K562 (cell line): ENCODE results near the gene KNDC1. TPM values are rescaled to one million over a fixed set of nuclear protein-coding genes. Genes with fewer than 3 reads are reported as not detected.

Experiments
- ATAC-seq: fragments of 200-7000 bp; cut with Tn5 transposase; 3 replicates; pipeline ENCODE4 v1.9.1; 2020; ENCODE audit warnings: moderate library complexity
- BruUV-seq: library from RNA; stranded (reverse); fragments of 400-500 nt; replicated peaks from 2 replicates; lab custom pipeline; 2021; lab: Mats Ljungman, UMichigan
- CTCF ChIA-PET: fragments of 300-600 bp; formaldehyde crosslinking; extraction: SDS; loops from one replicate; lab custom pipeline; 2021; ENCODE audit warnings: low intra/inter-chr PET ratio; lab: Yijun Ruan, JAX
- POLR2A ChIA-PET: fragments of 300-600, 350-650 bp; sonication (Branson Sonifier 250); formaldehyde crosslinking; extraction: SDS; loops from one replicate; lab custom pipeline; 2021; ENCODE audit warnings: antibody characterized with exemption, inconsistent platforms; lab: Yijun Ruan, JAX
- DNase-seq, 4 experiments: peaks; one replicate each; pipeline versions ENCODE4 v3.0.0 to v3.0.0-alpha.2; 2011 to 2018; ENCODE audit warnings: low spot score in 3 of 4, mixed read lengths in 3 of 4; ENCODE audit errors: extremely low read depth in 1 of 4
- FAIRE-seq: peaks from 2 replicates; lab custom pipeline; 2011; peaks lifted over from hg19 to GRCh38; lab: Jason Lieb, UNC
- H2AFZ ChIP-seq: 2 replicates; pipeline ENCODE4 v1.6.0; 2011; ENCODE audit warnings: low read depth, low read length, control low read depth, inconsistent platforms
- H3K27ac ChIP-seq: fragments of 200-600 bp; 3 replicates; pipeline ENCODE4 v1.8.0; 2011; ENCODE audit warnings: low read depth, mild to moderate bottlenecking, control low read depth, inconsistent platforms, low read length, moderate library complexity, mixed read lengths; ENCODE audit errors: extremely low read depth
- H3K27me3 ChIP-seq, 2 experiments: fragments of 300-600 bp in 1 of 2; 2 replicates in 1 of 2; 3 replicates in 1 of 2; pipeline versions ENCODE4 v1.6.0 to v1.8.0; 2011; ENCODE audit warnings: inconsistent platforms in 2 of 2, low read length in 2 of 2, mild to moderate bottlenecking in 1 of 2, mixed read lengths in 1 of 2, moderate library complexity in 1 of 2; ENCODE audit not compliant: control insufficient read depth in 2 of 2, insufficient read depth in 2 of 2
- H3K36me3 ChIP-seq: fragments of 300-600 bp; 3 replicates; pipeline ENCODE4 v1.8.0; 2011; ENCODE audit warnings: mild to moderate bottlenecking, low read length, inconsistent platforms; ENCODE audit not compliant: control insufficient read depth, insufficient read depth
- H3K4me1 ChIP-seq, 2 experiments: fragments of 200-600 bp in 1 of 2; replicated peaks in 1 of 2; 2 replicates in 1 of 2; 3 replicates in 1 of 2; pipeline versions ENCODE4 v1.5.1 to v1.8.0; 2011; ENCODE audit warnings: inconsistent platforms in 2 of 2, low read length in 2 of 2, mild to moderate bottlenecking in 1 of 2, mixed read lengths in 1 of 2, moderate library complexity in 1 of 2; ENCODE audit not compliant: control insufficient read depth in 2 of 2, insufficient read depth in 2 of 2
- H3K4me2 ChIP-seq: 2 replicates; pipeline ENCODE4 v1.6.1; 2011; ENCODE audit warnings: low read length, control low read depth, inconsistent platforms, mixed read lengths; ENCODE audit not compliant: insufficient read depth
- H3K4me3 ChIP-seq: fragments of 200-600 bp; sonication (generic), shearing (Covaris generic); 2 replicates; pipeline ENCODE4 v1.5.1; 2016; ENCODE audit warnings: control low read depth, inconsistent platforms
- H3K79me2 ChIP-seq: fragments of 200-600 bp; 3 replicates; pipeline ENCODE4 v1.8.0; 2011; ENCODE audit warnings: low read length, inconsistent platforms; ENCODE audit not compliant: control insufficient read depth, insufficient read depth
- H3K9ac ChIP-seq, 2 experiments: 2 replicates each; pipeline versions ENCODE4 v1.6.0 to v1.6.1; 2011; ENCODE audit warnings: low read depth in 2 of 2, low read length in 2 of 2, control low read depth in 1 of 2, inconsistent platforms in 1 of 2, mild to moderate bottlenecking in 1 of 2, mixed read lengths in 1 of 2; ENCODE audit not compliant: insufficient read depth in 1 of 2
- H3K9me1 ChIP-seq: one replicate; pipeline ENCODE4 v1.6.0; 2011; ENCODE audit warnings: inconsistent platforms, mild to moderate bottlenecking, low read length, moderate library complexity; ENCODE audit not compliant: control insufficient read depth, insufficient read depth
- H3K9me3 ChIP-seq: replicated peaks from 2 replicates; pipeline ENCODE4 v1.5.1; 2011; ENCODE audit warnings: low read depth, low read length, inconsistent platforms; ENCODE audit not compliant: control insufficient read depth, insufficient read depth
- H4K20me1 ChIP-seq: replicated peaks from 2 replicates; pipeline ENCODE4 v1.6.1; 2011; ENCODE audit warnings: low read length, inconsistent platforms, mixed read lengths; ENCODE audit not compliant: control insufficient read depth, insufficient read depth
- CBFA2T3 ChIP-seq: fragments of 450-650 bp; IDR thresholded peaks from 2 replicates; pipeline ENCODE4 v1.6.1; 2017
- CEBPZ ChIP-seq: fragments of 150-350 bp; IDR thresholded peaks from 2 replicates; pipeline ENCODE4 v1.6.1; 2014; ENCODE audit warnings: low read depth, mild to moderate bottlenecking, low read length, borderline replicate concordance
- DPF2 ChIP-seq: fragments of 450-650 bp; IDR thresholded peaks from 2 replicates; pipeline ENCODE4 v1.6.1; 2016
- SMARCB1 ChIP-seq: IDR thresholded peaks from 2 replicates; pipeline ENCODE4 v1.6.1; 2011; ENCODE audit warnings: improper control_type of control experiment, low read depth; ENCODE audit not compliant: insufficient read length
- ZEB2 ChIP-seq: fragments of 450-650 bp; IDR thresholded peaks from 2 replicates; pipeline ENCODE4 v1.6.1; 2016
- ZNF124 ChIP-seq: sonication (generic); formaldehyde crosslinking; IDR thresholded peaks from 2 replicates; pipeline ENCODE4 v1.8.1; 2022; ENCODE audit warnings: missing genetic modification reagents
- ZNF212 ChIP-seq: fragments of 450-650 bp; formaldehyde crosslinking; IDR thresholded peaks from 2 replicates; pipeline ENCODE4 v1.4.0; 2020; ENCODE audit warnings: mild to moderate bottlenecking
- ZNF274 ChIP-seq: IDR thresholded peaks from 2 replicates; pipeline ENCODE4 v1.6.1; 2011; ENCODE audit warnings: low read depth, mild to moderate bottlenecking, low read length, moderate library complexity, borderline replicate concordance
- ZNF76 ChIP-seq: fragments of 250-450 bp; sonication (Bioruptor Pico); IDR thresholded peaks from 2 replicates; pipeline ENCODE4 v1.4.0; 2020; ENCODE audit warnings: mild to moderate bottlenecking, moderate library complexity, borderline replicate concordance
- WGBS: fragments of 100-300 bp; shearing (Covaris generic); methylation state at CpG from one replicate; pipeline ENCODE4 v1.1.6; 2016; ENCODE audit warnings: low coverage, mixed read lengths; ENCODE audit not compliant: insufficient coverage; ENCODE audit errors: missing lambda C conversion rate; 5-methylcytosine and 5-hydroxymethylcytosine counted together
- in situ Hi-C: fragments of 300-500 bp; cut with MboI; formaldehyde crosslinking; loops from 4 replicates; pipeline ENCODE4 v1.15.0; 2018; ENCODE audit warnings: inconsistent platforms, mixed read lengths
- intact Hi-C: fragments of 100-400 bp; cut with micrococcal nuclease; formaldehyde crosslinking; loops from 2 replicates; pipeline ENCODE4 v1.14.2; 2022
- polyA plus RNA-seq, 8 experiments: library from polyadenylated mRNA; depleted of rRNA in 4 of 8; stranded (reverse) in 5 of 8; unstranded in 3 of 8; fragments of >200 nt; fragmentation: Nextera tagmentation in 2 of 8; fragmentation: Illumina TruSeq in 1 of 8; extraction: Ambion mirVana in 2 of 8; extraction: Trizol in 1 of 8; gene quantifications; 2 replicates each; pipeline versions ENCODE4 v1.2.1 to v1.2.3, GENCODE V29; 2011 to 2014; ENCODE audit warnings: inconsistent platforms in 1 of 8, missing spikeins in 1 of 8
- total RNA-seq, 7 experiments: library from RNA; depleted of rRNA in 6 of 7; stranded (reverse); fragments of >200 nt in 6 of 7; fragmentation: Illumina TruSeq in 2 of 7; extraction: Trizol in 2 of 7; gene quantifications; 2 replicates each; pipeline versions ENCODE4 v1.2.1 to v1.2.3, GENCODE V29; 2011 to 2021; ENCODE audit warnings: low replicate concordance in 1 of 7
- TF ChIP-seq, protein P1 (sequence below): sonication (generic); IDR thresholded peaks from 2 replicates; pipeline ENCODE4 v1.6.1; 2016

KNDC1 gene
- total and polyA plus RNA-seq, 9 of the 15 experiments (the other 6 are each of a cell fraction or from before 2014, with no cell fraction given): 0.07 to 0.26 (median 0.11) TPM; not detected in 6

DNA sequence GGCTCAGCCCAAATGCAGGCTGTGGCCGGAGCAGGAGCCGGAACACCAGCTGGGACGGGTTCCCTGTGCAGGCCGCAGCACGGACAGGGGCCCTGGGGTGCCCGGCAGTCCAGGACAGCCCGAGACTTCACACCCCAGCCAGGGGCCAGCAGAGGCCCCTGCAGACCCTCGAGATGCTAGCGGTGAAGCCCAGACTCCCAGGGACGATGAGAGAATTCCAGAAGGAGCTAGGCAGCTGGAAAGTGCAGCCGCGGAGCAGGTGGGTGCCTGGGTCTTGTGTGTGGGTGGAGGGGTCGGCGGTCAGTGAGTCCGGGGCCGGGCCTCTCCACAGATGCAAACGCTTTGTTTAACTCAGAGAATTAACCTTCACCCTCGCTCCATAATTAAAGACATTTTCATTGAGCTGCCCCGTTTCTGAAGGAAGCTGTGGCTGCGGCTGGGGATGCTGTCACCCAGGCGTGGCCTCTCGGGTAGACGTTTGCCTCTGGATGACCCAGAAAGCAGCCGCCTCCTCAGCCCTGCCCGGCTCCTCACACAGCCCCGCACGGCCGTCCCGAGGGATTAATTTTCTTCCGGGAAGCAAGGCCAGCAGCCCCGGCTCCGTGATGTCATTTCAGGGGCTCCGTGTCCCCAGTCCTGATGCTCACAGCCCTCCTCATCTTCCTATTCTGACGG lies 26.5 kb downstream of the KNDC1 start:
- ATAC-seq: no peak
- Histone ChIP-seq H3K4me1 (peaks cover 0 to 23% of the 10 kb centered on the region in 2 experiments; a peak in 2 of 5 replicates), H4K20me1 (peaks cover 3% of the 10 kb centered on the region; the same call in 1 of the 2 replicates), H3K9me3 (no peaks in the 10 kb centered on the region), H3K36me3 (no peaks in the 10 kb centered on the region), H3K4me2 (no peak overlapping the region), H3K4me3 (no peak overlapping the region), H3K27ac (no peak overlapping the region), H2AFZ (no peak overlapping the region), H3K27me3 (peaks cover 2 to 46% of the 10 kb centered on the region in 2 experiments; a peak in 4 of 5 replicates), H3K9ac (no peak overlapping the region), H3K79me2 (no peaks in the 10 kb centered on the region), H3K9me1 (no peaks in the 10 kb centered on the region)
- in situ Hi-C loops (no loop called here), intact Hi-C loops (no loop called here)
- no TSS peak for BruUV-seq
- 1% methylated on average over 27 of the region's 34 CpGs for WGBS
- no peak for DNase-seq
- POLR2A ChIA-PET: interaction anchor here (0.6 kb wide), 1 partner anchor 33 kb away, joined by 3 read pairs; no protein-coding TSS in a partner anchor
- CTCF ChIA-PET: no interaction called here
- TF ChIP-seq DPF2 (no peak), CBFA2T3 (no peak), ZNF76 (CRISPR knock-in tag) (no peak), CEBPZ (no peak), SMARCB1 (no peak), ZNF274 (no peak), ZNF124 (no peak), ZNF212 (CRISPR knock-in tag) (no peak), ZEB2 (no peak)
- TF ChIP-seq, protein P1, sequence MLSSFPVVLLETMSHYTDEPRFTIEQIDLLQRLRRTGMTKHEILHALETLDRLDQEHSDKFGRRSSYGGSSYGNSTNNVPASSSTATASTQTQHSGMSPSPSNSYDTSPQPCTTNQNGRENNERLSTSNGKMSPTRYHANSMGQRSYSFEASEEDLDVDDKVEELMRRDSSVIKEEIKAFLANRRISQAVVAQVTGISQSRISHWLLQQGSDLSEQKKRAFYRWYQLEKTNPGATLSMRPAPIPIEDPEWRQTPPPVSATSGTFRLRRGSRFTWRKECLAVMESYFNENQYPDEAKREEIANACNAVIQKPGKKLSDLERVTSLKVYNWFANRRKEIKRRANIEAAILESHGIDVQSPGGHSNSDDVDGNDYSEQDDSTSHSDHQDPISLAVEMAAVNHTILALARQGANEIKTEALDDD: no peak
- no peak for FAIRE-seq
